GM21717 (cell line): ENCODE data around the gene GUCY1A1.
A peak's percentile ranks its signal among the peaks of the same experiment; 100 is the strongest.
"Not testable (repeated sequence)": the region's sequence is repeated elsewhere in the genome, so short reads cannot be mapped to it uniquely, and the experiment has no call there.

ENCODE experiments used
- ATAC-seq: cut with Tn5 transposase; IDR thresholded peaks from one replicate; pipeline ENCODE4 v1.9.1; 2021; ENCODE audit warnings: mild to moderate bottlenecking, moderate library complexity; ENCODE audit not compliant: unreplicated experiment

Gene GUCY1A1

GRCh38 chr4:155666344-155667221 lies at the start of gene GUCY1A1:
GUCY1A1 (plus strand) TSS chr4:155666848; CDS start chr4:155696868, 30,020 bp downstream.
- peak; percentile 41 for ATAC-seq

GRCh38 chr4:155617296-155617695 lies 49.4 kb upstream of the GUCY1A1 start:
- no peak for ATAC-seq

- no peak for ATAC-seq
These were observed 48.3 kb upstream of the GUCY1A1 start for GRCh38 chr4:155618183-155618838.

- ATAC-seq = no peak
These were observed 46.0 kb upstream of the GUCY1A1 start for GRCh38 chr4:155620637-155621036.

GRCh38 chr4:155624478-155624877 lies 42.2 kb upstream of the GUCY1A1 start:
- peak; percentile 81 for ATAC-seq

GRCh38 chr4:155626561-155626960 lies 40.1 kb upstream of the GUCY1A1 start:
- no peak for ATAC-seq

GRCh38 chr4:155629183-155629825 lies 37.3 kb upstream of the GUCY1A1 start:
- ATAC-seq = no peak

- no peak for ATAC-seq
These were observed 36.7 kb upstream of the GUCY1A1 start for GRCh38 chr4:155629956-155630355.

GRCh38 chr4:155632310-155632840 lies 34.3 kb upstream of the GUCY1A1 start:
- no peak for ATAC-seq

GRCh38 chr4:155638195-155638965 lies 28.3 kb upstream of the GUCY1A1 start:
- ATAC-seq = no peak

GRCh38 chr4:155639704-155640523 lies 26.7 kb upstream of the GUCY1A1 start:
- ATAC-seq = peak; percentile 85

- ATAC-seq = no peak
These were observed 25.9 kb upstream of the GUCY1A1 start for GRCh38 chr4:155640751-155641150.

- no peak for ATAC-seq
These were observed 23.6 kb upstream of the GUCY1A1 start for GRCh38 chr4:155643087-155643486.

- ATAC-seq = no peak
These were observed 20.6 kb upstream of the GUCY1A1 start for GRCh38 chr4:155646001-155646400.

- not testable (repeated sequence) for ATAC-seq
These were observed 15.9 kb upstream of the GUCY1A1 start for GRCh38 chr4:155650785-155651184.

- ATAC-seq = no peak
These were observed 13.6 kb upstream of the GUCY1A1 start for GRCh38 chr4:155653052-155653451.

- ATAC-seq = no peak
These were observed 10.6 kb upstream of the GUCY1A1 start for GRCh38 chr4:155656025-155656424.

GRCh38 chr4:155657169-155657568 lies 9.5 kb upstream of the GUCY1A1 start:
- ATAC-seq = no peak

- ATAC-seq = no peak
These were observed 8.5 kb upstream of the GUCY1A1 start for GRCh38 chr4:155657985-155658680.
